ENCODE results near the gene BMPER. TPM values are rescaled to one million over a fixed set of nuclear protein-coding genes. Genes with fewer than 3 reads are reported as not detected.

The BMPER gene
- total and polyA plus RNA-seq, 12 donors, result 0.29 to 1.9 (median 0.85) TPM; not detected in 2

DNA sequence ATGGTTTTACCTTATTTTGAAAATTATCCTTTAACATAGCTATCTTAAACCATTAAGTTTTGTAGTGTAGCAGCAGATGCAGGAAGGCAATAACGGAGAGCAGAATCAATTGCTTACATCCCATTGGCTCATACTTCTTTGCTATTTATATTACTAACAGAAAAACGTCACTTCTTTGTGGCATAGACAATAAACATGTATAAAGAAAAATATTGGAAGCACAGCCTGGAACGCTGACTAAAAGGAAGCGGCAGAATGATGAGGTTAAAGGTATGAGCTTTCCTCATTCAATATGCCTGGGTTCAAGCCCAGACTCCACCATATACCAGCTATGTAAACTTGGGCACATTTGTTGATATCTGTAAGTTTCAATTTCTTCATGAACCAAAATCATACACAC, 24.0 kb upstream of the BMPER start:
- intact Hi-C loops (cut with DNase I), result no loop called here
- H3K9me3 ChIP-seq (replicated peaks in 1 of 3), result no peaks in the 10 kb centered on the region
- no peak overlapping the region for H3K27ac ChIP-seq
- no peaks in the 10 kb centered on the region for H3K36me3 ChIP-seq (replicated peaks in 1 of 2)
- H3K4me1 ChIP-seq (replicated peaks in 1 of 2), result peaks cover 0 to 4% of the 10 kb centered on the region in 2 donors
- 74 to 88% (median 80%) methylated on average over 4 of the region's 4 CpGs for WGBS, 4 donors
- H3K27me3 ChIP-seq, result no peaks in the 10 kb centered on the region
- TF ChIP-seq, protein P1, sequence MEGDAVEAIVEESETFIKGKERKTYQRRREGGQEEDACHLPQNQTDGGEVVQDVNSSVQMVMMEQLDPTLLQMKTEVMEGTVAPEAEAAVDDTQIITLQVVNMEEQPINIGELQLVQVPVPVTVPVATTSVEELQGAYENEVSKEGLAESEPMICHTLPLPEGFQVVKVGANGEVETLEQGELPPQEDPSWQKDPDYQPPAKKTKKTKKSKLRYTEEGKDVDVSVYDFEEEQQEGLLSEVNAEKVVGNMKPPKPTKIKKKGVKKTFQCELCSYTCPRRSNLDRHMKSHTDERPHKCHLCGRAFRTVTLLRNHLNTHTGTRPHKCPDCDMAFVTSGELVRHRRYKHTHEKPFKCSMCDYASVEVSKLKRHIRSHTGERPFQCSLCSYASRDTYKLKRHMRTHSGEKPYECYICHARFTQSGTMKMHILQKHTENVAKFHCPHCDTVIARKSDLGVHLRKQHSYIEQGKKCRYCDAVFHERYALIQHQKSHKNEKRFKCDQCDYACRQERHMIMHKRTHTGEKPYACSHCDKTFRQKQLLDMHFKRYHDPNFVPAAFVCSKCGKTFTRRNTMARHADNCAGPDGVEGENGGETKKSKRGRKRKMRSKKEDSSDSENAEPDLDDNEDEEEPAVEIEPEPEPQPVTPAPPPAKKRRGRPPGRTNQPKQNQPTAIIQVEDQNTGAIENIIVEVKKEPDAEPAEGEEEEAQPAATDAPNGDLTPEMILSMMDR (IDR thresholded peaks at IDR 0.05), result no peak
- TF ChIP-seq POLR2A (IDR thresholded peaks at IDR 0.05), result no peak
- no peak overlapping the region for H3K4me3 ChIP-seq
- no peak for DNase-seq

GRCh38 chr7:33882040-33882837, 23.1 kb upstream of the BMPER start:
- H3K36me3 ChIP-seq (replicated peaks in 1 of 2), result no peaks in the 10 kb centered on the region
- no peaks in the 10 kb centered on the region for H3K9me3 ChIP-seq (replicated peaks in 1 of 3)
- H3K4me3 ChIP-seq, result no peak overlapping the region
- peak in 1 of 7 donors; percentile 18 for DNase-seq
- no peaks in the 10 kb centered on the region for H3K4me1 ChIP-seq (replicated peaks in 1 of 2)
- H3K27me3 ChIP-seq, result no peaks in the 10 kb centered on the region
- 70 to 76% (median 75%) methylated on average over 7 of the region's 7 CpGs for WGBS, 4 donors
- TF ChIP-seq, protein P1 (IDR thresholded peaks at IDR 0.05), result no peak
- no peak for TF ChIP-seq POLR2A (IDR thresholded peaks at IDR 0.05)
- H3K27ac ChIP-seq, result no peak overlapping the region
- intact Hi-C loops (cut with DNase I), result no loop called here

- H3K4me3 ChIP-seq, result no peak overlapping the region
- WGBS, 4 donors, result 48 to 64% (median 56%) methylated on average over 3 of the region's 3 CpGs
- intact Hi-C loops (cut with DNase I), result no loop called here
- no peaks in the 10 kb centered on the region for H3K9me3 ChIP-seq (replicated peaks in 1 of 3)
- no peaks in the 10 kb centered on the region for H3K36me3 ChIP-seq (replicated peaks in 1 of 2)
- no peak for DNase-seq
- no peak overlapping the region for H3K27ac ChIP-seq
- no peaks in the 10 kb centered on the region for H3K4me1 ChIP-seq (replicated peaks in 1 of 2)
- TF ChIP-seq POLR2A (IDR thresholded peaks at IDR 0.05), result no peak
- TF ChIP-seq, protein P1 (IDR thresholded peaks at IDR 0.05), result no peak
- no peaks in the 10 kb centered on the region for H3K27me3 ChIP-seq
These were observed 22.2 kb upstream of the BMPER start for GRCh38 chr7:33882950-33883670.

DNA sequence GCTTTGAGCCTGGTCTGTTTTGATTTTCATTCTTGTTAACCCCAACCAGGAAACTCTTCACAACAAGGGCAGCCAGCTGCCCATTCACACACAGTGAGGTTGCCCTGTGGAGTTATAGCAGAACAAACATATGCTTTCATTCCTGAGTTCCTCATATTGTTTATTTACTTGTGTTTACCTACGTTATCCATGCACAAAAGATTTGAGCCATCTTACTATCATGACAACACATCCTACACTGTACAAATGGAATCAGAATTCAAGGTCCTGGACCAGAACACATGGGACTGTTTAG, 21.7 kb upstream of the BMPER start:
- H3K4me3 ChIP-seq, result no peak overlapping the region
- no peak for DNase-seq
- 59 to 70% (median 66%) methylated on average over 1 of the region's 1 CpG for WGBS, 4 donors
- TF ChIP-seq POLR2A (IDR thresholded peaks at IDR 0.05), result no peak
- TF ChIP-seq, protein P1 (IDR thresholded peaks at IDR 0.05), result no peak
- H3K9me3 ChIP-seq (replicated peaks in 1 of 3), result no peaks in the 10 kb centered on the region
- intact Hi-C loops (cut with DNase I), result no loop called here
- no peaks in the 10 kb centered on the region for H3K36me3 ChIP-seq (replicated peaks in 1 of 2)
- H3K4me1 ChIP-seq (replicated peaks in 1 of 2), result no peaks in the 10 kb centered on the region
- no peaks in the 10 kb centered on the region for H3K27me3 ChIP-seq
- H3K27ac ChIP-seq, result no peak overlapping the region

Measured in adrenal gland (tissue), 12 donors.